ENCODE results near the gene HEATR1.

DNA sequence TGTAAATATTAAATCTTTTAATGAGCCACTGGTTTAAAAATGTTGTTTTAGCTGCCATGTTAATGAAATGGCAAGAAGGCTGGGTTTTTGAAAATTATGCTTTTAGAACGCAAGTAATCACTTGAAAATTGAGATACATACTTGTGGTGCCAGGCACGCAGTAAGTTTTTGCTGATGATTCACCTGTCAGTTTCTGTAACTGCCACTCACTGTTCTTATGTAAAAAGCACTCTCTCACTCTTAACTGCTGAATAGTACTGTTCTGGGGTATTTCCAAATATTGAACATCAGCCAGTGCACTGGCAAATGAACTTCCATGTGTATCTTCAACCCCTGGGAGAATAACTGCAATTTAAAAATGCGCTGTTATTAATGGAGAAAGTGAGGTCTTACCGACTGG lies 62.6 kb downstream of the HEATR1 start:
- TF ChIP-seq, protein P1, sequence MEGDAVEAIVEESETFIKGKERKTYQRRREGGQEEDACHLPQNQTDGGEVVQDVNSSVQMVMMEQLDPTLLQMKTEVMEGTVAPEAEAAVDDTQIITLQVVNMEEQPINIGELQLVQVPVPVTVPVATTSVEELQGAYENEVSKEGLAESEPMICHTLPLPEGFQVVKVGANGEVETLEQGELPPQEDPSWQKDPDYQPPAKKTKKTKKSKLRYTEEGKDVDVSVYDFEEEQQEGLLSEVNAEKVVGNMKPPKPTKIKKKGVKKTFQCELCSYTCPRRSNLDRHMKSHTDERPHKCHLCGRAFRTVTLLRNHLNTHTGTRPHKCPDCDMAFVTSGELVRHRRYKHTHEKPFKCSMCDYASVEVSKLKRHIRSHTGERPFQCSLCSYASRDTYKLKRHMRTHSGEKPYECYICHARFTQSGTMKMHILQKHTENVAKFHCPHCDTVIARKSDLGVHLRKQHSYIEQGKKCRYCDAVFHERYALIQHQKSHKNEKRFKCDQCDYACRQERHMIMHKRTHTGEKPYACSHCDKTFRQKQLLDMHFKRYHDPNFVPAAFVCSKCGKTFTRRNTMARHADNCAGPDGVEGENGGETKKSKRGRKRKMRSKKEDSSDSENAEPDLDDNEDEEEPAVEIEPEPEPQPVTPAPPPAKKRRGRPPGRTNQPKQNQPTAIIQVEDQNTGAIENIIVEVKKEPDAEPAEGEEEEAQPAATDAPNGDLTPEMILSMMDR (IDR thresholded peaks at IDR 0.05), result no peak
- TF ChIP-seq POLR2A (IDR thresholded peaks at IDR 0.05), result no peak

Data from adrenal gland (tissue), 5 donors.